GM13977 (cell line): ENCODE data around the gene CHST8.

Experiments
- DNase-seq: peaks from one replicate; pipeline ENCODE4 v3.0.0; 2012; ENCODE audit warnings: low spot score
- in situ Hi-C: fragments of 300-500 bp; cut with MboI; formaldehyde crosslinking; loops from one replicate; pipeline ENCODE4 v1.12.0; 2022; ENCODE audit warnings: low sequenced_read_pairs, low pct_unique_long_range_greater_than_20kb, mixed read lengths, inconsistent platforms; ENCODE audit not compliant: unreplicated experiment
- TF ChIP-seq, protein P1 (sequence below): IDR thresholded peaks from 2 replicates; pipeline ENCODE4 v1.5.1; 2012; ENCODE audit warnings: mild to moderate bottlenecking, control low read depth; ENCODE audit not compliant: insufficient read depth; ENCODE audit errors: extremely low read depth, missing control alignments

The CHST8 gene

DNA sequence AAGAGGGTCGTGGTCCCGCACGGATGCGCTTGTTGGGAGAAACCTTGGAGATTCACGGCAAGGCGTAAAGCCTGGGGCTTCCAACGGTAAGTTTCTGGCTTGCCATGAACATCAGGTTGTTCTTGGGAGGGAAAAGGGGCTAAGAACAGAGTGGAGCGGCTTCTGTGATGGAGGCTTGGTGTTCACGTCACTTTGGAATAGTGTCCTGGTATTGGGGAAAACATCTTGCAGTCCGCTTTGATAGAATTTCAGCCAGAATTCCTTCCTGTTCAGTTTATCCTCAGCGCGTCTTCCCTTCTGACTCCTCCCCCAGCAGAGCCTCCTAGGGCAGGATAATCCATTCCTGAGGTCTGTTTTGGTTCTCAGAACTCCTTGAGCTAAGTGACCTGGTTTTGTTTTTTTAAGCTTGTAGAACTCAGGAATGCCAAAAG is 176.9 kb downstream of the CHST8 start:
- TF ChIP-seq, protein P1, sequence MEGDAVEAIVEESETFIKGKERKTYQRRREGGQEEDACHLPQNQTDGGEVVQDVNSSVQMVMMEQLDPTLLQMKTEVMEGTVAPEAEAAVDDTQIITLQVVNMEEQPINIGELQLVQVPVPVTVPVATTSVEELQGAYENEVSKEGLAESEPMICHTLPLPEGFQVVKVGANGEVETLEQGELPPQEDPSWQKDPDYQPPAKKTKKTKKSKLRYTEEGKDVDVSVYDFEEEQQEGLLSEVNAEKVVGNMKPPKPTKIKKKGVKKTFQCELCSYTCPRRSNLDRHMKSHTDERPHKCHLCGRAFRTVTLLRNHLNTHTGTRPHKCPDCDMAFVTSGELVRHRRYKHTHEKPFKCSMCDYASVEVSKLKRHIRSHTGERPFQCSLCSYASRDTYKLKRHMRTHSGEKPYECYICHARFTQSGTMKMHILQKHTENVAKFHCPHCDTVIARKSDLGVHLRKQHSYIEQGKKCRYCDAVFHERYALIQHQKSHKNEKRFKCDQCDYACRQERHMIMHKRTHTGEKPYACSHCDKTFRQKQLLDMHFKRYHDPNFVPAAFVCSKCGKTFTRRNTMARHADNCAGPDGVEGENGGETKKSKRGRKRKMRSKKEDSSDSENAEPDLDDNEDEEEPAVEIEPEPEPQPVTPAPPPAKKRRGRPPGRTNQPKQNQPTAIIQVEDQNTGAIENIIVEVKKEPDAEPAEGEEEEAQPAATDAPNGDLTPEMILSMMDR: no peak
- DNase-seq: no peak
- in situ Hi-C loops: loop anchor here (25.0 kb wide), 1 partner anchor 314 kb away; no protein-coding TSS in a partner anchor

DNA sequence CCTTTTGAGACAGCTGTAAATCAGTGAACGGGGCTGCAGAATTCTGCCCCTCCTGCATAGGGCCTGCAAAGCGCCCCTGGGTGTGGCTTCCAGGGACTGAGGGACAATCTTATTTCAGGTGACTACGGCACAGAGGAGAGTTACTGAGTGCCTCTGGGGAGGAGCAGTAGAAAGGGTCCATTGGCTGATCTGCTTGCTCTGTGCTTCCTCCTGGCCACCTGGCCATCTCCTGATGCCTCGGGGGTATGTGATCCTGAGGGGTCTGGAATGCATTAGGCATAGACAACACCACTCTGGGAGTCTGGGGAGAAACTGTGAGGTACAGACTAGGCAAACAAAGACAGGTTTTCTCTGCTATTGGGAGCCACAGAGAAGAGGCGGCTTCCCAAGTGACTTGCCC is 177.7 kb downstream of the CHST8 start:
- TF ChIP-seq, protein P1: no peak
- no peak for DNase-seq
- in situ Hi-C loops: loop anchor here (25.0 kb wide), 1 partner anchor 313 kb away; no protein-coding TSS in a partner anchor

DNA sequence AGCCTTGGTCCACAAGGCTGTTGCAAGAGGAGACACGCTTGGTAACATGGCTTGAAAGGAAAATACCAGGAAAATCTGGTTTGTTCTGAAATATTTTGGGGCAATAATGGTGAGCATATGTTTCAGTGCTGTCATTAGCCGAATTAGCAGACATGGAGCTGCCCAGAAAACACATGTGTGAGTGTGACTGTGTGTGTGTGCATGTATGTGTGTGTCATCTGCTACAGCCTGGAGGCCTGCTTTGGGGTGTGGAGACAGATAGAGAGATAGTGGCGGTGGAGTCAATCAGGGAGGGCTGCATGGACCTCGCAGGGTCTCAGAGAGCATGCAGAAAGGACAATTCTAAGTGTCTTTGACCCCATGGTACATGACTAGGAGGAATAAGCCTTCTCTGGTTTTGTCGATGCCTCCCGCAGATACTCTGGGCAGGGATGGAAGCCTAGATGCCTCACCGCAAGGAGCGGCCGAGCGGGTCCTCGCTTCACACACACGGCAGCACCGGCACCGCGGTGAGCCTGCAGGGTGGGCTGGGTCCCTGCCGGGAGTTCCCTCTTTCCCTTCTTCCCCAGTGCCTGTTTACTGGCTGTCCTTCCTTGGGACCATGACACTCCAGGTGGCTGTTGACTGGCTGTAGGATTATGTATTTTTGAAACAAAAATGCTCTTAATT is 178.4 kb downstream of the CHST8 start:
- TF ChIP-seq, protein P1: no peak
- in situ Hi-C loops: no loop called here
- no peak for DNase-seq

DNA sequence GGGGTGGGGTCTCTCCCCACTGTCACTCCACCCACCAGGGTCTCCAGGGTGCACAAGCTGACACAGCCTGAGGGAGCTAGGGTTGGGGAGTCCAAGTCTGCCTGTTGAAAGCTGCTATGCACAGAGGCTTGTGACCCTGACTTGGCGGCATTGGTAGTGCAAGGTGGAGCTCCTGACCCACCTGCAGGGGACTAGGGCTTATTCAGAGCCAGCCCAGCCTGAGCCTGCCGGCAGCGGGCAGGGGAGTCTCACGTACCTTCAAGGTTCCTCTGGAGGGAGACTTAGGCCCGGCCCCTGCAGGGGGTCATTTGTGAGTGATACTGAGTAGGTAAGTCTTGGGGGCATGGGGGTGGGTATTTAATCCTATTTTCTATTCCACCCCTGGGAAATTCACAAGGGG is 179.7 kb downstream of the CHST8 start:
- TF ChIP-seq, protein P1: no peak
- in situ Hi-C loops: no loop called here
- no peak for DNase-seq

DNA sequence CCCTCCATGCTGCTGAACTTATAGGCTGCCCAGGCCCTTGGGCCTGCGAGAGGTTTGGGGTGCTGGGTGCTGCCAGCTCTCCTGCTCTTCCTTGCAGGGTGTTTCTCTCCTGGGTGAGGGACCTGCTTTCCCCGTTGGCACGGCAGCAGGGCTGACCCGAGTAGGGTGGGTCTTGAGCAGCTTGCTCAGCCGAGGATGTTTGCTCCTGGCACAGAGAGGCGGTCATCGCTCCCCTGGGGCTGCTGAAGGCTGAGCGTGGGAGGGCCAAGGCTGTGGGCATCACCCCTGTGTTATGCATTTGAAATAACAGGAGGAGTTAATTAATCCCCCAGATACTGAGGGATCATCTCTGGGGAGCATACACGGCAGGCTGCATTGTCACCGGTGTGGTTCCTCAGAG is 180.2 kb downstream of the CHST8 start:
- DNase-seq: no peak
- TF ChIP-seq, protein P1: no peak
- in situ Hi-C loops: no loop called here

DNA sequence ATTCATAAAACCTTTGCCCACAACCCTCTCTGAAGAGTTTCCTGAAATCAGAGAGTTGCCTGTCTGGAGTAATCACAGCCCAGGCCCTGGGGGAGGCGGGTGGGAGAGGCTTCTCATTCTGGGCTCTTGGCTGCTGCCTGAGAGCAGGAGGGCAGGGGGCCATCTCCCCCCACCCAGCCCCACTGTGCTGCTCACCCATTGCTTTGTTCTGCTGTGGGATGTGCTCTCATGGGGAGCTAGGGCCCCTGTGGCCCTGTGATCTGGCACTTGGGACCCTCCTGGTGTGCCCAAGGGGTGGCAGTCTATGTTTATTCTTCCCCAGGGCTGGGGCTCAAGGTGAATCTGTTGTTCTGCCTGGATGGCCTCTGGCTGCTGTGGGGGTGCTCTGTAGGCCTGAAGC is 181.0 kb downstream of the CHST8 start:
- DNase-seq: no peak
- in situ Hi-C loops: no loop called here
- TF ChIP-seq, protein P1: no peak
